ENCODE data around the gene LRRC36. TPM values are rescaled to one million over a fixed set of nuclear protein-coding genes. Genes with fewer than 3 reads are reported as not detected.

The LRRC36 gene
- total and polyA plus RNA-seq, 2 of the 8 experiments (the other 6 are each of a cell fraction or from before 2014, with no cell fraction given), result 0.15 TPM; not detected in 1

DNA sequence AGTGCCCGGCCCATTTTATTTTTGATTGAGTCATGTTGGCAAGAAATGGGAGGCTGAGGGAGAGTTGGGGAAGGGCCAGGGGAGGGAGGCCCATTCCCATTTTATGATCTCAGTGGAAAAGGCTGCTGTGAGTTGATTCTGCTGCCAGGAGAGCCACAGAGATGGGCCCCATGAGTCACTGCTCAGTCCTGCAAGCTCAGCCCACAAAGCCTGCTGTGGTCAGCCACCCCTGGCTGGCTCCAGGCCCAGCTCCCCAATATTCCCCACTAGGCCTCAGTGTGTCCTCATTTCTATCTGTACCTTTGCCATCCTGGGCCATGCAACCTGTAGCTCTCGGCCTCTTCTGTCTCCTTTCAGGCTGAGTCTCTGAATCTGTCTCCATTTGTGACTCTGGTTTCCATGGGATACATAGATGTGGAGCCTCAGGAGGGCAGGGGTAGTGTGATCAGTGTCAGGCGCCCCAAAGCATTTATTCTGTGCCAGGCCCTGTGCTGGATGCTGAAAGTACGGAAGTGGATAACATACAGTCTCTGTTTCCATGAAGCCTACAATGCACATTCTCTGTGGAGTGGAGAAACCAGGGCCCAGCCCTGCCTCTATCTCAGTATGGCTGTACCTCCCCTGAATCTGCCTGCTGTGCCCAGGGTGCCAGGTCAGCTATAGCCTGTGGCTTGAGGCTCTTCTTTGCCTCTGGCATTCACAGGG is 49.2 kb upstream of the LRRC36 start:
- H3K27ac ChIP-seq (ENCODE audit: low read depth, low read length), result no peak overlapping the region
- H3K9me3 ChIP-seq (ENCODE audit: insufficient read depth in 2 of 2, low read depth in 1 of 2, low read length in 1 of 2), result no peaks in the 10 kb centered on the region
- 79% methylated on average over 4 of the region's 4 CpGs; no CpG with 5 or more reads in 1 of the 2 experiments for WGBS, 2 experiments (ENCODE audit: extremely low coverage in 1 of 2, insufficient coverage in 1 of 2, insufficient read length in 1 of 2, insufficient replicate concordance in 2 of 2, low coverage in 1 of 2, low lambda C conversion rate in 2 of 2, missing lambda C conversion rate in 1 of 2)
- H3K79me1 ChIP-seq (ENCODE audit: low read depth, low read length), result no peaks in the 10 kb centered on the region
- no peak overlapping the region for H2BK15ac ChIP-seq (ENCODE audit: low read length)
- no peak overlapping the region for H2BK12ac ChIP-seq (ENCODE audit: low read depth, low read length)
- H2BK120ac ChIP-seq (replicated peaks; ENCODE audit: low read depth, low read length), result no peak overlapping the region
- H2BK20ac ChIP-seq (ENCODE audit: low read length), result no peak overlapping the region
- H2AFZ ChIP-seq (ENCODE audit: low read length), result no peak overlapping the region
- no peak overlapping the region for H3K14ac ChIP-seq (ENCODE audit: insufficient read length)
- H3K79me2 ChIP-seq (ENCODE audit: control insufficient read depth in 1 of 2, insufficient read depth in 2 of 2, low read length in 2 of 2), result no peaks in the 10 kb centered on the region
- H4K8ac ChIP-seq (ENCODE audit: extremely low read depth, insufficient read depth, low read length), result no peak overlapping the region
- CTCF ChIA-PET (ENCODE audit: partially characterized antibody), result interaction anchor here (1.0 to 3.1 kb wide), 13 partner anchors 8 to 51 kb away, joined by 3 to 27 read pairs (median 5); partner anchors contain the start of gene TMEM208
- FAIRE-seq (no peak), DNase-seq (ENCODE audit: low read depth in 1 of 2, low spot score in 2 of 2) (no peak)
- no peak overlapping the region for H3K18ac ChIP-seq (ENCODE audit: extremely low read depth, low read length)
- no peaks in the 10 kb centered on the region for H4K20me1 ChIP-seq (replicated peaks in 1 of 2; ENCODE audit: control insufficient read depth in 1 of 2, insufficient read depth in 2 of 2, low read length in 2 of 2)
- no peaks in the 10 kb centered on the region for H3K4me1 ChIP-seq (replicated peaks in 1 of 4; ENCODE audit: control insufficient read depth in 3 of 4, insufficient read depth in 4 of 4, low read length in 3 of 4)
- POLR2A ChIA-PET (ENCODE audit: partially characterized antibody), result interaction anchor here (1.2 kb wide), 1 partner anchor 31 kb away, joined by 4 read pairs; no protein-coding TSS in a partner anchor
- H2AK5ac ChIP-seq (ENCODE audit: low read depth, low read length), result no peak overlapping the region
- no peak overlapping the region for H3K23ac ChIP-seq (ENCODE audit: insufficient read length)
- H3K36me3 ChIP-seq (ENCODE audit: control insufficient read depth in 2 of 4, insufficient read depth in 4 of 4, low read length in 3 of 4), result no peaks in the 10 kb centered on the region
- H3K4me2 ChIP-seq (ENCODE audit: insufficient read depth in 1 of 2, low read depth in 2 of 2, low read length in 2 of 2), result no peak overlapping the region; a peak in 1 of 4 replicates
- no peak overlapping the region for H2BK5ac ChIP-seq (ENCODE audit: low read depth, low read length)
- TF ChIP-seq CEBPB (IDR thresholded peaks at IDR 0.05; ENCODE audit: low read depth, low read length) (no peak), JUND (IDR thresholded peaks at IDR 0.05; ENCODE audit: low read length) (no peak), KDM4A (IDR thresholded peaks at IDR 0.05; ENCODE audit: low read depth, low read length, severe bottlenecking) (no peak)
- TF ChIP-seq, protein P1, sequence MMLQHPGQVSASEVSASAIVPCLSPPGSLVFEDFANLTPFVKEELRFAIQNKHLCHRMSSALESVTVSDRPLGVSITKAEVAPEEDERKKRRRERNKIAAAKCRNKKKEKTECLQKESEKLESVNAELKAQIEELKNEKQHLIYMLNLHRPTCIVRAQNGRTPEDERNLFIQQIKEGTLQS (IDR thresholded peaks at IDR 0.05; ENCODE audit: insufficient read depth, low read depth, low read length), result no peak
- H3K27me3 ChIP-seq (replicated peaks in 1 of 4; ENCODE audit: control insufficient read depth in 3 of 4, extremely low read depth in 1 of 4, insufficient read depth in 3 of 4, low read length in 3 of 4), result peaks cover 0 to 15% (median 12%) of the 10 kb centered on the region in 4 experiments; a peak in 5 of 7 replicates
- H3K56ac ChIP-seq (replicated peaks; ENCODE audit: insufficient read length, low read depth, low read length), result no peak overlapping the region
- peaks cover 4% of the 10 kb centered on the region; the same call in 1 of the 2 replicates for H3K23me2 ChIP-seq (ENCODE audit: low read depth, low read length)
- H3K4ac ChIP-seq (replicated peaks; ENCODE audit: insufficient read length, low read depth, low read length), result no peak overlapping the region
- no peak overlapping the region for H3K4me3 ChIP-seq (ENCODE audit: extremely low read depth in 1 of 4, insufficient read depth in 2 of 4, low read depth in 3 of 4, low read length in 4 of 4)
- no peak overlapping the region for H4K91ac ChIP-seq (replicated peaks; ENCODE audit: insufficient read length, low read length)
- H3K9ac ChIP-seq (replicated peaks in 1 of 4; ENCODE audit: extremely low read depth in 1 of 4, low read depth in 3 of 4, low read length in 3 of 4), result no peak overlapping the region
- no peak overlapping the region for H4K5ac ChIP-seq (ENCODE audit: insufficient read length, low read depth, low read length)
